Keratinocyte (primary cell): ENCODE data around the gene POP7. TPM values are rescaled to one million over a fixed set of nuclear protein-coding genes. Genes with fewer than 3 reads are reported as not detected.

ENCODE experiments used
- DNase-seq: peaks from one replicate; pipeline ENCODE4 v3.0.0-alpha.2; 2011; ENCODE audit warnings: low read depth, missing footprints, low spot score
- FAIRE-seq: peaks from 2 replicates; lab custom pipeline; 2011; peaks lifted over from hg19 to GRCh38; lab: Jason Lieb, UNC
- H2AFZ ChIP-seq: 2 replicates; pipeline ENCODE4 v1.6.0; 2012; ENCODE audit warnings: low read length, control low read depth, inconsistent platforms; ENCODE audit not compliant: control insufficient read depth
- H3K27ac ChIP-seq: 2 replicates; pipeline ENCODE4 v1.5.1; 2011; ENCODE audit warnings: low read length; ENCODE audit not compliant: control insufficient read depth, insufficient read depth
- H3K27me3 ChIP-seq: 3 replicates; pipeline ENCODE4 v1.6.0; 2011; ENCODE audit warnings: low read length; ENCODE audit not compliant: control insufficient read depth, insufficient read depth; ENCODE audit errors: extremely low read depth
- H3K36me3 ChIP-seq, 2 experiments: 2 replicates in 1 of 2; 3 replicates in 1 of 2; pipeline ENCODE4 v1.5.1; 2011; ENCODE audit warnings: low read length in 2 of 2, mild to moderate bottlenecking in 1 of 2; ENCODE audit not compliant: control insufficient read depth in 2 of 2, insufficient read depth in 2 of 2; ENCODE audit errors: extremely low read depth in 1 of 2
- H3K4me1 ChIP-seq: 3 replicates; pipeline ENCODE4 v1.5.1; 2011; ENCODE audit warnings: low read length; ENCODE audit not compliant: control insufficient read depth, insufficient read depth; ENCODE audit errors: extremely low read depth
- H3K4me2 ChIP-seq: 3 replicates; pipeline ENCODE4 v1.6.0; 2011; ENCODE audit warnings: low read depth, low read length; ENCODE audit not compliant: control insufficient read depth, insufficient read depth; ENCODE audit errors: extremely low read depth
- H3K4me3 ChIP-seq, 3 experiments: fragments of 200-600 bp in 1 of 3; sonication (generic) in 1 of 3; 2 replicates in 2 of 3; 3 replicates in 1 of 3; pipeline ENCODE4 v1.5.1; 2011 to 2016; ENCODE audit warnings: low read length in 3 of 3, mild to moderate bottlenecking in 3 of 3, control low read depth in 2 of 3, inconsistent platforms in 1 of 3, low read depth in 1 of 3, mixed read lengths in 1 of 3, mixed run types in 1 of 3, moderate library complexity in 1 of 3; ENCODE audit not compliant: control insufficient read depth in 2 of 3, insufficient read depth in 2 of 3; ENCODE audit errors: extremely low read depth in 1 of 3
- H3K79me2 ChIP-seq: 2 replicates; pipeline ENCODE4 v1.6.0; 2012; ENCODE audit warnings: low read length; ENCODE audit not compliant: control insufficient read depth, insufficient read depth
- H3K9ac ChIP-seq: 3 replicates; pipeline ENCODE4 v1.6.0; 2011; ENCODE audit warnings: low read length; ENCODE audit not compliant: control insufficient read depth, insufficient read depth; ENCODE audit errors: extremely low read depth
- H3K9me1 ChIP-seq: 3 replicates; pipeline ENCODE4 v1.6.0; 2011; ENCODE audit warnings: low read length; ENCODE audit not compliant: control insufficient read depth, insufficient read depth; ENCODE audit errors: extremely low read depth
- H3K9me3 ChIP-seq: 2 replicates; pipeline ENCODE4 v1.5.1; 2012; ENCODE audit warnings: low read depth, low read length; ENCODE audit not compliant: control insufficient read depth
- H4K20me1 ChIP-seq: 3 replicates; pipeline ENCODE4 v1.6.0; 2011; ENCODE audit warnings: low read length; ENCODE audit not compliant: control insufficient read depth, insufficient read depth; ENCODE audit errors: extremely low read depth
- CTCF ChIP-seq, 3 experiments: IDR thresholded peaks in 1 of 3; conservative IDR thresholded peaks in 1 of 3; optimal IDR thresholded peaks in 1 of 3; 2 replicates in 2 of 3; 3 replicates in 1 of 3; pipeline versions ENCODE3 to v1.5.1; 2011; ENCODE audit warnings: low read length in 3 of 3, mild to moderate bottlenecking in 3 of 3, moderate library complexity in 2 of 3, control low read depth in 1 of 3, inconsistent platforms in 1 of 3; ENCODE audit not compliant: insufficient read depth in 2 of 3; ENCODE audit errors: extremely low read depth in 1 of 3
- EZH2 ChIP-seq: IDR thresholded peaks from one replicate; pipeline ENCODE4 v1.6.1; 2012; ENCODE audit warnings: inconsistent platforms, mild to moderate bottlenecking, low read length, moderate library complexity
- dilution Hi-C: fragments of 300-500 bp; cut with MboI; formaldehyde crosslinking; loops from one replicate; pipeline ENCODE4 v1.7.0; 2020; ENCODE audit warnings: low sequenced_read_pairs; ENCODE audit not compliant: extremely low pct_ligation_motif_present
- polyA plus RNA-seq, 5 experiments: library from polyadenylated mRNA; depleted of rRNA in 3 of 5; stranded (reverse) in 3 of 5; stranded (forward) in 1 of 5; unstranded in 1 of 5; fragments of >200 nt; gene quantifications; 1 replicate in 1 of 5; 2 replicates in 3 of 5; 3 replicates in 1 of 5; pipeline versions ENCODE4 v1.2.1 to v1.2.3, GENCODE V29; 2011 to 2012; ENCODE audit warnings: missing spikeins in 2 of 5, low read depth in 1 of 5, low replicate concordance in 1 of 5

POP7 gene
- polyA plus RNA-seq, 1 donor (not counting 4 experiments of a cell fraction or from before 2014, with no cell fraction given) = 37.8 TPM

- no peak overlapping the region for H3K9ac ChIP-seq
- FAIRE-seq (no peak), DNase-seq (no peak)
- peaks cover 14% of the 10 kb centered on the region for H4K20me1 ChIP-seq
- peaks cover 13% of the 10 kb centered on the region for H3K4me1 ChIP-seq
- no peak overlapping the region for H2AFZ ChIP-seq
- dilution Hi-C loops = no loop called here
- no peak overlapping the region for H3K27ac ChIP-seq
- peaks cover 12 to 14% of the 10 kb centered on the region in 2 experiments for H3K36me3 ChIP-seq
- no peaks in the 10 kb centered on the region for H3K9me3 ChIP-seq
- H3K4me3 ChIP-seq = no peak overlapping the region
- no peaks in the 10 kb centered on the region for H3K27me3 ChIP-seq
- TF ChIP-seq CTCF (optimal IDR thresholded peaks at IDR 0.05 in 1 of 3, IDR thresholded peaks at IDR 0.05 in 1 of 3, conservative IDR thresholded peaks at IDR 0.05 in 1 of 3; ENCODE audit: extremely low read depth in 1 of 3, insufficient read depth in 2 of 3, low read length in 3 of 3) (no peak), EZH2 (no peak)
- H3K4me2 ChIP-seq = no peak overlapping the region
- H3K9me1 ChIP-seq = no peaks in the 10 kb centered on the region
- H3K79me2 ChIP-seq = peaks cover 48% of the 10 kb centered on the region
Observed at GRCh38 chr7:100689230-100690135, 16.4 kb upstream of the POP7 start.

- H3K9me1 ChIP-seq = no peaks in the 10 kb centered on the region
- H3K79me2 ChIP-seq = peaks cover 48% of the 10 kb centered on the region
- H4K20me1 ChIP-seq = peaks cover 14% of the 10 kb centered on the region
- dilution Hi-C loops = no loop called here
- peak overlapping the region; percentile 31 for H3K9ac ChIP-seq
- peak overlapping the region; percentile 73 for H3K4me2 ChIP-seq
- TF ChIP-seq CTCF (optimal IDR thresholded peaks at IDR 0.05 in 1 of 3, IDR thresholded peaks at IDR 0.05 in 1 of 3, conservative IDR thresholded peaks at IDR 0.05 in 1 of 3; ENCODE audit: extremely low read depth in 1 of 3, insufficient read depth in 2 of 3, low read length in 3 of 3) = peak; percentile 72 to 92 (median 82)
- no peak for TF ChIP-seq EZH2
- peaks cover 6 to 8% of the 10 kb centered on the region in 2 experiments for H3K36me3 ChIP-seq
- DNase-seq = no peak
- no peaks in the 10 kb centered on the region for H3K9me3 ChIP-seq
- H2AFZ ChIP-seq = no peak overlapping the region
- no peaks in the 10 kb centered on the region for H3K27me3 ChIP-seq
- peak overlapping the region in 2 of 3 experiments; percentile 38 to 87 for H3K4me3 ChIP-seq
- peaks cover 13% of the 10 kb centered on the region for H3K4me1 ChIP-seq
- FAIRE-seq = peak; percentile 20
- H3K27ac ChIP-seq = peak overlapping the region; percentile 31
Observed at GRCh38 chr7:100691676-100692577, 14.0 kb upstream of the POP7 start.
